Mononuclear cell (primary cell): Measurements from ENCODE around the gene PPFIBP1. TPM values are rescaled to one million over a fixed set of nuclear protein-coding genes. Genes with fewer than 3 reads are reported as not detected.

ENCODE experiments used
- H3K27me3 ChIP-seq: 2 replicates; pipeline ENCODE4 v1.6.0; 2011; ENCODE audit warnings: low read length, control low read depth; ENCODE audit not compliant: insufficient read depth
- H3K4me1 ChIP-seq: 2 replicates; pipeline ENCODE4 v1.5.1; 2011; ENCODE audit warnings: mild to moderate bottlenecking, low read length, control low read depth; ENCODE audit not compliant: insufficient read depth
- H3K4me3 ChIP-seq: 2 replicates; pipeline ENCODE4 v1.5.1; 2011; ENCODE audit warnings: mild to moderate bottlenecking, low read length, moderate library complexity
- H3K9me3 ChIP-seq: 2 replicates; pipeline ENCODE4 v1.5.1; 2011; ENCODE audit warnings: low read depth, mild to moderate bottlenecking, control low read depth, low read length
- total RNA-seq: library from RNA; depleted of rRNA; stranded (reverse); fragments of >200 nt; gene quantifications from one replicate; pipeline ENCODE4 v1.2.3, GENCODE V29; 2012

Gene PPFIBP1
- total RNA-seq = 3.0 TPM

DNA sequence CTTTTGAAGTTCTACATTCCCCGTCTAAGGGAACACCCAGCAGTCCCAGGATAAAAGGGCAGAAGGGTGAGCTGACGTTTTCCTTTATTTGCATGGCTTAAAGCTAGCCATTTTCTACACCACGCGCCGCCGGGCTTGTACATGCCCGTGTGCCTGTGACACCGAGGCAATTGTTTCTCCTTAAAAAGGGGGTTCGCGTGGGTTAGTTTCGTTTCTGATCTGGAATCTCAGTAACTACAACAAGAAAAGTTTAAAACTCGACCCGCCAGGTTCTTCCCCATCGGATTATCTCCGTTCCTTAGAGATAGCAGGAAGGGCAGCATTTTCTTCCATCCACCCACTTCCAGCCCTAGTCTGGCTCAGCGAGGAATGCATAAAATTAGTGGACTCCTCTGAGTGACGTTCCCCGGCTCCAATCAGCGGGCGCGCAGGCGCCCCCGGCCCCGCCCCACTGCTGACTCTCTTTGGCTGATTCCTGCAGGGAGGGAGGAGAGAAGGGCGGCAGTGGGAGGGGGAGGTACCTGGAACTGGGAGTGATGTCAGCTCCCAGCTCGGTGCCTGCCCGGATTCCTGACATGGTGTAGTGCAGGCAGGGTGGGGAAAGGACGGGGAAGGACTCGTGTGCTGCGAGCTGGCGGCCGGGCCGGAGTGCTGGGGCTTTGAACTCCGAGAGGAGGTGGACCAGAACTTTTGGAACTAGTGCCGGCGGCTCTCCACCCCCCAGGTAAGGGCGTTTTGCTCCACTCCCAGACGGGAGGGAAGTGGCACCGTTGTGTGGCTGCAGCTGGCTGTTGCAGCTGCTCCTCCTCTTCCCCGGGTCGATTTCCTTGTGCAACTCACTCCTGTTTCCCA is at the start of gene PPFIBP1:
PPFIBP1 (plus strand) TSS at position 565 of the 852 bp plus-strand sequence. CDS start 109,191 bp downstream, outside the sequence.
- Histone ChIP-seq H3K4me3 (peak within 1 kb of the TSS; percentile 88), H3K27me3 (no peaks in the 10 kb centered on the region), H3K4me1 (peaks cover 24% of the 10 kb centered on the region), H3K9me3 (no peaks in the 10 kb centered on the region)

DNA sequence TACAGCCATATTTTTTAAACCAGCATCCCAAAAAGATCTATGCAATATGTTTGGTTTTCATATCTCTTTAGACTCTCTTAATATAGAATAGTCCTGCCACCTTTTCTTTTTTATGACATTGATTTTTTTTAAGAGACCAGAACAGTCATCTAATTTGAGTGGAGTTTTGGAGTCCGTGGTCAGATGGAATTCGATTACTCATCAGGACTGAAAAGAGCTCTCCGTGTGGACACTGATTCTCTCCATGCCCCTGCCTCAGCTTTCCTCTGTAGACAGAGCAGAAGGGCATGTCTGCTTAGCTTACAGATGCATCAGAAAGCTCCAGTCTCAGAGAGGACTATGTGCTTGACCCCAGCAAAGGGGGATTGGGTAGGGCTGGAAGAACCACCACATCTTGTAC is 49.7 kb upstream of the PPFIBP1 start:
- no peaks in the 10 kb centered on the region for H3K4me1 ChIP-seq
- H3K4me3 ChIP-seq = no peak overlapping the region
- H3K9me3 ChIP-seq = peaks cover 27% of the 10 kb centered on the region
- no peaks in the 10 kb centered on the region for H3K27me3 ChIP-seq

DNA sequence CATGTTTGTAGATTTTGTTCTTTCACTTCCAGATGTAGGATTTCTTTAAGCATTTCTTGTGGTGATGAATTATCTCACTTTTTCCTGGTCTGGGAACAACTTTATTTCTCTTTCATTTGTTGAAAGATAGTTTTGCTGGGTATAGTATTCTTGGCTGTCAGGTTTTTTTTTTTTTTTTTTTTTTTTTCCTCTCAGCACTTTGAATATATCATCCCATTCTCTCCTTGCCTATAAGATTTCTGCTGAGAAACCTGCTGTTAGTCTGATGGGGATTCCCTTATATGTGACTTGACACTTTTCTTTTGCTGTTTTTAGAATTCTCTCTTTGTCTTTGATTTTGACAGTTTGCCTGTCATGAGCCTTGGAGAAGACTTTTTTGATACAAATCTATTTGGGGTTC is 47.0 kb upstream of the PPFIBP1 start:
- Histone ChIP-seq H3K4me1 (no peaks in the 10 kb centered on the region), H3K27me3 (no peaks in the 10 kb centered on the region), H3K9me3 (peaks cover 27% of the 10 kb centered on the region), H3K4me3 (no peak overlapping the region)

DNA sequence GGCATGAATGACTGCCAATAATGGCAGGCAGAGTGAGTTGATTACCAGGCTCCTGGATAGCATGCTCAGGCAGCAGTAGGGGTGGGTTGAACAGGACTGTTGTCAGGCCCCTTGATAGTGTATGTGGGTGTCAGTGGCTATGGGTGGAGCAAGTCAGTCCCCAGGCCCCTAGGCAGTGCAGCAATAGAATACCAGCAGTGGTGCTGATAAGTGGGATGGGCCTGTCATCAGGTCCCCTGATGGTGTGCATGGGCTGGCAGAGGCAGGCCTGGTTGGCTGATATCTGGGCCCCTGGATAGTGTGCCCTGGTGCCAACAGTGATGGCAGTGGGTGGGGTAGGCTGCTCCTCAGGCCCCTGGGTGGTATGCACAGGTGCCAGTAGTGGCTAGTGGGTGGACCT is 45.1 kb upstream of the PPFIBP1 start:
- no peak overlapping the region for H3K4me3 ChIP-seq
- H3K9me3 ChIP-seq = peaks cover 27% of the 10 kb centered on the region
- no peaks in the 10 kb centered on the region for H3K27me3 ChIP-seq
- no peaks in the 10 kb centered on the region for H3K4me1 ChIP-seq

DNA sequence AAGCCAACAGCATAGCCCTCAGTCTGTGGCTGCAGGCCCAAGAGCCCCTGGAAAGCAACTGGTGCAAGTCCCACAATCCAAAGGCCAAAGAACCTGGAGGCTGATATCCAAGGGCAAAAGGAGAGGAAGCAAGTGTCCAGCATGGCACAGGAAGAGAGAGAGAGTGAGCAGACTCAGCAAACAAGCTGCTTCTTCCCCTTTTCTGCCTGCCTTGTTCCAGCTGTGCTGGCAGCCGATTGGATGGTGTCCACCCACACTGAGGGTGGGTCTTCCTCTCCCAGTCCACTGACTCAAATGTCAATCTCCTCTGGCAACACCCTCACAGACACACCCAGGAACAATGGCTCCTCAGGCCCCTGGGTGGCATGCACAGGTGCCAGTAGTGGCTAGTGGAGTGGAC is 44.0 kb upstream of the PPFIBP1 start:
- Histone ChIP-seq H3K4me1 (no peaks in the 10 kb centered on the region), H3K27me3 (no peaks in the 10 kb centered on the region), H3K9me3 (peaks cover 27% of the 10 kb centered on the region), H3K4me3 (no peak overlapping the region)

DNA sequence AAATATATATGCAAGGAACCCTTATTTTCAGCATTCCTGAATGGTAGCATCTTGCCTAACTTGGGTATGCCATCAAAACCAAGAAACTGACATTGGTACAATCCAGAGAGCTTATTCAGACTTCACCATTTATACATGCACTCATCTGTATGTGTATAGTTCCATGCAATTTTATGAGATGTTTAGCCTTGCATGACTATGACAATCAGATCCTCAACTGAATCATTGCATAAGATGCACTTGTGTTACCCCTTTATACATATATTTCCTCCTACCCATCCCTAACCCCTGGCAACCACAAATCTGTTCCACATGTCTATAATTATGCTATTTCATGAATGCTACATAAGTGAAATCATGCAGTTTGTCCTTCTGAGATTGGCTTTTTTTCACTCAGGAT is 37.0 kb upstream of the PPFIBP1 start:
- Histone ChIP-seq H3K27me3 (no peaks in the 10 kb centered on the region), H3K9me3 (no peaks in the 10 kb centered on the region), H3K4me3 (no peak overlapping the region), H3K4me1 (no peaks in the 10 kb centered on the region)

DNA sequence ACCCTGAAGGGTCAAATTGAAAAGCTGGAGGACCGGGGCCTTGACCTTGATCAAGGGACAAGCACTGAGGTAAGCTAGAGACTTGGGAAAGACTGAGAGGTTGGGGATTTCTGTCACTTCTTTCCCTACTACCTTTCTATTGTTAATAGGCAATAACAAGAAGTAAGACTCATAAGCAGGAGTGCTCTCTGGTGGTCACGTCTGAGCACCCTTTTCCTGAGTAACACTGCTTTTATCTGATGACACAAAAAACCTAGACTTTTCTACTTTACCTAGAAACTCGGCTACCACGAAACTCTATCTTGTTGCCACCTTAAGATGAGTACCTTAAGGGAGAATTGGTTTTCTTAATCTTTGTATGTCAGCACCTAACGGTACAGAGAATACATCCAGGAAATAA is 35.5 kb upstream of the PPFIBP1 start:
- no peaks in the 10 kb centered on the region for H3K27me3 ChIP-seq
- H3K9me3 ChIP-seq = no peaks in the 10 kb centered on the region
- H3K4me1 ChIP-seq = no peaks in the 10 kb centered on the region
- no peak overlapping the region for H3K4me3 ChIP-seq

DNA sequence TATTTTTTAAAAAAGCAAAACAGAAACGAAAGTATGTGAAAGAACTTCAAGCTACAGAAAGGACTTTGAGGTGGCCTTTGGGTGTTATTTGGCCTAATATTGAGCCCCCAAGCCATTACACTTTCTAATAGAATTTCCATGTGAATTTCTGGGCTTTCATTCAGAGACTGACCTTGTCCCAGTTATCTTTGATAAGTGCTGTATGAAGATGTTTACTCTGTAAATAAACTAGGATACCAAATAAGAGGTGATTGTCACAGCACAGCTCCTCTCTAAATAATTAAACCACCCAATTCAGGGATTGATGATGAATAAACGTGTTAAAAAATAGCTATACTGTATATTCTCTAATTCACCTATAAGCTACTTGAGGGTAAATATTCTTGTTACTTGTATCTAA is 32.8 kb upstream of the PPFIBP1 start:
- Histone ChIP-seq H3K4me1 (no peaks in the 10 kb centered on the region), H3K4me3 (no peak overlapping the region), H3K27me3 (no peaks in the 10 kb centered on the region), H3K9me3 (no peaks in the 10 kb centered on the region)

DNA sequence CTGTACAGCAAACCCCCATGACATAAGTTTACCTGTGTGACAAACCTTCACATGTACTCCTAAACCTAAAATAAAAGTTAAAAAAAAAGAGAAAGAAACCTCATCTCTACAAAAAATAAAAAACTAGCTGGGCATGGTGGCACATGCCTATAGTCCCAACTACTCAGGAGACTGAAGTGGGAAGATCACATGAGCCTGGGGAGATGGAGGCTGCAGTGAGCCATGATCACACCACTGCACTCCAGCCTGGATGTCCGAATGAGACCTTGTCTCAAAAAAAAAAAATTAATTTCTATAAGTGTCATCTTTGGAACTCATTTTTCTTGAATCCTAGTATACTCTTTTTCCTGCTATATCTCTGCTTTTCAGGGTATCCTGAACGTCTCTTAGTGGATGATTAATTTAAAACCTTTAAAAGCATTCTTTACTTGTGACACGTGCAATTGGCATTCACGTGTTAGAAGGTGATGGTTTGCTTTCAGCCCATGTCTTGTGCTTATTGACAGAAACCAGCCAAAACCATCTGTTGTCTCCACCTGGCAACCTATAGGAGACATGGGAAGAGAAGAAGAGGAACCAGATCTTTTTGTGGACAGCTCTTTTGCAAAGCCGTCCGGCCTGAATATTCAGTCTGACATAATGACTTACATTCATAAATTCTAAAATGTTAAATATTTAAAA is 30.6 kb upstream of the PPFIBP1 start:
- Histone ChIP-seq H3K4me1 (no peaks in the 10 kb centered on the region), H3K4me3 (no peak overlapping the region), H3K9me3 (no peaks in the 10 kb centered on the region), H3K27me3 (no peaks in the 10 kb centered on the region)

DNA sequence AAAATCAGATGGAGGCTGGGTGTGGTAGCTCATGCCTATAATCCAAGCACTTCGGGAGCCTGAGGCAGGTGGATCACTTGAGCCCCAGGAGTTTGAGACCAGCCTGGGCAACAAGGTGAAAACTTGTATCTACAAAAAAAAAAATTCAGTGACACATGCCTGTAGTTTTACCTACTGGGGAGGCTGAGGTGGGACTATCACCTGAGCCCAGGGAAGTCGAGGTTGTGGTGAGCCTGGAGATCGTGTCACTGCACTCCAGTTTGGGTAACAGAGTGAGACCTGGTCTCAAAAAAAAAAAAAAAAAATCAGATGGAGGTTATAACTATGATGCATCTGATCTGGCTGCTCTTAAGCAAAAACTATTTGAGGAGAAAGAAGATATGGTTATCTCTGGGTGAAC is 26.6 kb upstream of the PPFIBP1 start:
- H3K27me3 ChIP-seq = no peaks in the 10 kb centered on the region
- no peaks in the 10 kb centered on the region for H3K4me1 ChIP-seq
- no peaks in the 10 kb centered on the region for H3K9me3 ChIP-seq
- H3K4me3 ChIP-seq = no peak overlapping the region

DNA sequence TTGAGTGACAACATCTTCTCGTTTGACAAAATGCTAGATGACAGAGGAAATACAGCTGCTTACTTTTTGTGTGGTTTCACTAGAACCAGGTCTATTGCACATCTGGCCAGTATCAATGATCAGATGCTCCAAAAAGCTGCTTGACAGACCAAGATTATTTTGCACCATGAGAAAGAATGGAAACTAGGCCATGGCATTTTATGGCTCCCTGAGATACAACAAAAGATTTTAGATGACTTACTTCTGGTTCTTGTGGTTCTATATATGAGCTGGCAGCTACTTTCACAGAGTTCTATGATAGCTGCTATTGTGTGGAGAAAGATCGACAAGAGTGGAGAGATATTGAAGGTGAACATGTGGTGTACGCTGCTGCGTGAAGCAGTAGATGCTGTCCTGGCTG is 25.9 kb upstream of the PPFIBP1 start:
- no peaks in the 10 kb centered on the region for H3K27me3 ChIP-seq
- H3K9me3 ChIP-seq = no peaks in the 10 kb centered on the region
- H3K4me3 ChIP-seq = no peak overlapping the region
- H3K4me1 ChIP-seq = no peaks in the 10 kb centered on the region

DNA sequence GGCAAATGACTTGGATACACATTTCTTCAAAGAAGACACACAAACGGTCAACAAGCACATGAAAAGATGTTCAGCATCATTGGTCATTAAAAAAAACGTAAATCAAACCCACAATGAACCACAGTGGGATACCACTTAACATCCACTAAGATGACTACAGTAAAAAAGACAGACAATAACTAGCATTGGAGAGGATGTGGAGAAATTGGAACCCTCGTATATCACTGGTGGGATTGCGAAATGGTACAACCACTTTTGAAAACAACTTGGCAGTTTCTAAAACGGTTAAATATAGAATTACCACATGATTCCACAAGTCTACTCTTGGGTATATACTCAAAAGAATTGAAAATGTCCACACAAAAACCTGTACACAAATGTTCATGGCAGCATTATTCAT is 25.2 kb upstream of the PPFIBP1 start:
- Histone ChIP-seq H3K27me3 (no peaks in the 10 kb centered on the region), H3K4me1 (no peaks in the 10 kb centered on the region), H3K4me3 (no peak overlapping the region), H3K9me3 (no peaks in the 10 kb centered on the region)

DNA sequence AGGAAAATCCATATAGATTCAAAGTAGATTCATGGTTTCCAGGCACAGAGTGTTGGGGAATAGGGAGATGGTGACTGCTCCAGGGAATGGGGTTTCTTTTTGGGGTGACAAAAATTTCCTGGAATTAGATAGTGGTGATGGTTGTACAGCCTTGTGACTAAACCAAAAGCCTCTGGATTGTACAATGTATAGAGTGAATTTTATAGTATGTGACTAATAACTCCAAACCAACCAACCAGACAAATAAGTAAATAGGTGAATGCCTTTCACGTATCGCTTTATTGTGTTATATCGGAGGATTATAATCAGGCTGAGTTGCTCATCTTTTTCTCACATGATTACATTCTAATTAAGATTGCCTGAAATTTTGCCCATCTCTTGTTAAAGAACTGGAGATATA is 24.6 kb upstream of the PPFIBP1 start:
- Histone ChIP-seq H3K4me1 (no peaks in the 10 kb centered on the region), H3K4me3 (no peak overlapping the region), H3K27me3 (no peaks in the 10 kb centered on the region), H3K9me3 (no peaks in the 10 kb centered on the region)

DNA sequence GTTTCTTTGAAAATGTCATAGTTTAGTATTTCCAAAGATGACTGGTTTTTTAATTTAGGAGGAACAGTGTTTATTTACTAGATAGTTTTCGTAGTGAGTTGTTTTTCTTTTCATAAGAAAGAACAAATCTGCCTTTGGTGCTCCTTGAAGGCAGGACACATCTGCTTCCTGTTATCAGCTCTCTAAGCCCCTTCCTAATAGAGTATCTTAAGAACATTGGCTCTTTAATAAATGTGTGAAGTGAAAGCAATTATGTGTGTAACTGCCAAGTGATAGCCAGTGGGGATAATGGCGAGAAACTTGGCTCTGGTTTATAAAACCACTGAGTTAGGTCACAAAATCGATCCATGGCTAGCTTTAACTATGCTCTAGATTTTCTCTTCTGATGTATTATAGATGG is 23.5 kb upstream of the PPFIBP1 start:
- Histone ChIP-seq H3K27me3 (no peaks in the 10 kb centered on the region), H3K9me3 (no peaks in the 10 kb centered on the region), H3K4me3 (no peak overlapping the region), H3K4me1 (no peaks in the 10 kb centered on the region)

DNA sequence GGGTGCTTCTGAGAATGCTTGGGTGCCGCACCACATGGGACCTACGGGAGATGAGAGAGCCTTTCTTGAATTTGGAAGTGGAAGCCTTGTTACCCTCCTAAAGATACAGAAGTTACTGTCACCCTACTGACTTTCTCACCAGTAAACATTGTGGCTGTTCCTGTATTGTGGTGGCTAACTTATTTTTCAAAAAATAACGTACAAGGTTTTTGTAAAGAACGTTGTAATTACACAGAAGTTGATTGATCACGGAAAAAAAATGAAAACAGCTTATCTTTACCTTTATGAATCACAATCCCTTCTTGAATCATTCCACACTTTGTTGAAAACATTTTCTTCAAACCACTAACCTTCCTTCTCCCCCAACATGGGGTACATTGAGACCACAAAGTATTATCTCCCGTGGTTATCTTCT is 22.0 kb upstream of the PPFIBP1 start:
- H3K4me3 ChIP-seq = no peak overlapping the region
- no peaks in the 10 kb centered on the region for H3K27me3 ChIP-seq
- H3K4me1 ChIP-seq = no peaks in the 10 kb centered on the region

DNA sequence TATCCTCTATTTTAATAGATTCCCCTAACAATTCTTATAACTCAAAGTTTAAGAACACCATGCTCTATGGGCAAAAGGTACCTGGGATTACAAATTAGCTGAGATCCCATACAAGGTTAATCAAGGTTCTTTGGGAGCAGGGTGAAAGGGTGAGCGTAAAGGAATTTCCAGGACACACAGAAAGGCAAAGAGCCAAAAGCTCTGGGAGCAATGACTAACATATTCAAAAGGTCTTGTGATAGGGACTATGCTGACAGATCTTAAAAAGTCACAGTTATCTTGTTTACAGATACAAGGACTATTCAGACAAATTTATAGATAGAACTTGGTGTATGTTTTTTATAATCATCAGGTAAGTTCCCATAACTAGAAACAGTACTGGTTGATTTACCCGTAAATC is 19.5 kb upstream of the PPFIBP1 start:
- H3K27me3 ChIP-seq = no peaks in the 10 kb centered on the region
- H3K4me1 ChIP-seq = no peaks in the 10 kb centered on the region
- H3K9me3 ChIP-seq = no peaks in the 10 kb centered on the region
- H3K4me3 ChIP-seq = no peak overlapping the region

More for the DNA sequence above, 22.0 kb upstream of the PPFIBP1 start:
- no peaks in the 10 kb centered on the region for H3K9me3 ChIP-seq
